GM18873 (cell line): ENCODE results near the gene CBL.
"Not testable (repeated sequence)": the region's sequence is repeated elsewhere in the genome, so short reads cannot be mapped to it uniquely, and the experiment has no call there.

Experiments
- ATAC-seq: cut with Tn5 transposase; IDR thresholded peaks from one replicate; pipeline ENCODE4 v1.9.1; 2021; ENCODE audit warnings: mild to moderate bottlenecking, moderate library complexity, moderate number of reproducible peaks; ENCODE audit not compliant: unreplicated experiment, low FRiP score

Gene CBL

DNA sequence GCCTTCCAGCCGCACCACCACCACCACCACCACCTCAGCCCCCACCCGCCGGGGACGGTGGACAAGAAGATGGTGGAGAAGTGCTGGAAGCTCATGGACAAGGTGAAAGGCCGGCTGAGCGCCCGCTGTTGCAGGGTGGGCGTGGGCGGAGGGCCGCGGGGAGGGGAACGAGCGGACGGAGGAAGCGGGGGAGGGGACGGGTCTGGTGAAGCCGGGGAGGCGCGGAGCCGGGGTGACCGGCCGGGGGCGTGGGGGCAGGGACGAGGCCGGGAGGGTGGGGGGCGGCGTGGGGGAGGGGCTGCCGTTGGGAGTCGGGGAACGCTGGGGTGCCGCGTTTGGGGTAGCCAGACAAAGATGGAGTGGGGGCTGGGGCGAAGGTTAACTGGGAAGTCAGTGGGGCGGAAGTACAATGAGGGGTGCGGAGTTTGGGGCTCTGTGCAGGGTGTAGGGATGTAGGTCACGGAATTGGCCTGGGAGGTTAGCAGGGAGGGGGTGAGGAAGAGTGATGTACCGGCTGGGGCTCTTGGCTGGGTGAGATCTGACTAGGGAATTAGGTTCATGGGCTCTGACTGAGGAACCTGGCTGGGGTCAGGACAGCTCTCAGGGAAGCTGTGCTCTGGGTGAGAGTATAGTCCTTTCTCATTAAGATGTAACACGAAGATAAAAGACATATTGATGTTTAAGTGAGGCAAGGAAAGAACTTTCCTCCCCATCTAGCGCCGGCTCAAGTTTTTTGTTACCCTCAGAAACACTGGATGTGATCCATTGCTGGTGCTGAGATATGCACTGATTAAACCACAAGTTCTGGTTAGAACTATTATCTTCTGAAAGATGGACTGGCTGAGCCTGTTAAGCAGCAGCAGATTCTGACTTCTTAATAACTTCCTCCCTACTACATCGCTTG lies 624 bp downstream of the CBL start:
- ATAC-seq: no peak

DNA sequence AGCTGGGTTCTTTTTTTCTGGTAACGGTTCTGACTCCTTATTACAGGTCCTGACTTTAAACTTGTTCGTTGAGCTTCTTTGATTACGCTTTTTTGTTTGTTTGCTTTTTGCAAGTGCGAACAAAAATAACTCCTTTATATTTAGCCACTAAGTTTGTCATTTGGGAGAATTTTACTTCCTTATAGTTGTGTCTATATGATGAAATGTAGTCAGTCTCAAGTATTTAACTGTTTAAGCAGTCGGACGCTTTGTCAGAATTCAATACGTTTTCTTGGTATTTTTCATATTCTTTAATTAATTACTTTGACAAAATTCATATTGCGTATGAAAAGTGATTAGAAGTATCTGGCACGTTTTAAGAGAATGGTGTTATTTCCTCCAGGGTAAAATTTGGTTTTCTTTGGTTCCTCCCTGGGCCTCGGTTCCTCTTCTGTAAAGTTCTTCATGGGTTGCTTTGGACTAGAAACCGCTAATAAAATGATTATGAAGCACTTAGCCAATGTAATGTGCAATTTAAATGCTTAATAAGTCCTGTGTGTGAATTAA lies 1.3 kb downstream of the CBL start:
- no peak for ATAC-seq

- ATAC-seq: no peak
These were observed 3.0 kb downstream of the CBL start for GRCh38 chr11:119209186-119209585.

GRCh38 chr11:119210050-119210449 lies 3.9 kb downstream of the CBL start:
- ATAC-seq: no peak

DNA sequence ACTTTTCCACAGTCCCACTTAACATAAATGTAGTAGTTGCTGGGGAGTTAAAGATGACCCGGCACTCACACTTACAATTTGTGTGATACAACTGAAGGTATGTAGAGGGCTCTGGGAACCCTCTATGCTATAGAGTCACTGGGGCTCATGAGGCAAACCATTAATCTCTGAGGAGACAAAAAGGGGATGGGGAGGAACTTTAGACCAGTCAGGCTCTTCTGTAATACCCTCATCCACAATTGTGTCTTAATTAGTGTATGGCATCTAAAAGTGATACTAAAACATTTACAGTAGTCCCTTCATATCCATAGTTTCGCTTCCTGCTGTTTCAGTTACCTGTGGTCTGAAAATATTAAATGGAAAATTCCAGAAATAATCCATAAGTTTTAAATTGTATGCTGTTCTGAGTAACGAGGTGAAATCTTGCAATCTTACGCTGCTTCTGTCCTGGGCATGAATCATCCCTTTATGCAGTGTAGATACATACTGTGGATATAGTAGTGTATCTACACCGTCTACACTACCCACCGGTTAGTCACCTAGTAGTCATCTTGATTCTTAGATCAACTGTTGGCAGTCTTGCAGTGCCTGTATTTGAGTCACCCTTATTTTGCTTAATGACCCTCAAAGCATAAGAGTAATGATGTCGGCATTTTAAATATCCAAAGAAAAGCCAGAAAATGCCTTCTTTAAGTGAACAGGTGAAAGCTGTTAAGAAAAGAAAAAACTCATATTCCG lies 12.2 kb downstream of the CBL start:
- ATAC-seq: no peak

- ATAC-seq: no peak
These were observed 16.2 kb downstream of the CBL start for GRCh38 chr11:119222308-119222707.

GRCh38 chr11:119222891-119223290 lies 16.8 kb downstream of the CBL start:
- ATAC-seq: no peak

GRCh38 chr11:119223856-119224255 lies 17.7 kb downstream of the CBL start:
- ATAC-seq: no peak

DNA sequence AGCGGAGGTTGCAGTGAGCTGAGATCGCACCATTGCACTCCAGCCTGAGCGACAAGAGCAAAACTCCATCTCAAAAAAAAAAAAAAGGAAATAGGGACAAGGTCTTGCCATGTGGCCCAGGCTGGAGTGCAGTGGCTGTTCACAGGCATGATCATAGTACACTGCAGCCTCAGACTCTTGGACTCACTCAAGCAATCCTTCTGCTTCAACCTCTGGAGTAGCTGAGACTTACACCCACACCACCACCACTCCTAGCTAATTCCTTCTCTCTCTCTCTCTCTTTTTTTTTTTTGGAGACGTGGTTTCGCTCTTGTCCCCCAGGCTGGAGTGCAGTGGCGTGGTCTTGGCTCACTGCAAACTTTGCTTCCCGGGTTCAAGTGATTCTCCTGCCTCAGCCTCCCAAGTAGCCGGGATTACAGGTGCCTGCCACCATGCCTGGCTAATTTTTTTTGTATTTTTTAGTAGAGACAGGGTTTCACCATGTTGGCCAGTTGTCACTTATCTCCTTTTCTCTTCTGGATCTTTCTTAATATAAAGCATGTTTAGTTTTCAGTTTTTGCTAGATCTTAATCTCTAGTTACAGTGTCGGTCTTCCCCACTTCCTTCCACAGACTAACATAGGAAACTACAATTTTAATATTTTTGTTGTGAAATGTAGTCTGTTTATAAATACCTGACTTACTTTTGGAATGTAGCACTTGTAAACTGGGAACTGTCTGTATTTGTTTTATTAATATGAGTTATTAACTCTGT lies 22.6 kb downstream of the CBL start:
- not testable (repeated sequence) for ATAC-seq

- no peak for ATAC-seq
These were observed 23.1 kb downstream of the CBL start for GRCh38 chr11:119229288-119229672.

DNA sequence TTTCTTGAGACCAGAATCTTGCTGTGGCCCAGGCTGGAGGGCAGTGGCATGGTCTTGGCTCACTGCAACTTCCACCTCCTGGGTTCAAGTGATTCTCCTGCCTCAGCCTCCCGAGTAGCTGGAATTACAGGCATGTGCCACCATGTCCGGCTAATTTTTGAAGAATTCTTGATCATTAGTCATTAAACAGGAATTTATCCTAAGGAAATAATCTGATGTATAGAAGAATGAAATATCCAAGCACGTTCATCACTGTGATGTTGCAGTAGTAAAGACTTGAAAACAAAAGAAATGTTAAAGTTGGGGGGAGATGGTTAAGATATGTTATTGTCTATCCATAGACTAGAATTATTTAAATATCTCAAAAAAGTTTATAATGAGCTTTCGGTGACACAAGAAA lies 23.6 kb downstream of the CBL start:
- ATAC-seq: no peak

- ATAC-seq: no peak
These were observed 30.4 kb downstream of the CBL start for GRCh38 chr11:119236490-119236889.

DNA sequence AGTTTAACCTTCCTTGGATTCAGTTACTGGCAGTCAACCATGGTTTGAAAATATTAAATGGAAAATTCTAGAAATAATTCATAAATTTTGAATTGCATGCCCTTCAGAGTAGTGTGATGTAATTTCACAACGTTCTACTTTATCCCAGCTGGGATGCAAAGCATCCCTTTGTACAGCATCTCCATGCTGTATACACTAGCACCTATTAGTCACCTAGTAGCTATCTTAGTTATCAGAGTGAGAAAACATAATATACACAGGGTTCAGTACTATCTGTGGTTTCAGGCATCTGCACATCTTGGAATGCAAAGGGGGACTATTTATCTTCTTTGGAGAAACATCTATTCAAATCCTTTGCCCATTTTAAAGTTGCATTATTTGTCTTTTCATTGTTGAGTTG lies 30.8 kb downstream of the CBL start:
- ATAC-seq: no peak

- ATAC-seq: no peak
These were observed 31.4 kb downstream of the CBL start for GRCh38 chr11:119237515-119237914.

GRCh38 chr11:119248750-119249670 lies 42.9 kb downstream of the CBL start:
- no peak for ATAC-seq

- no peak for ATAC-seq
These were observed 43.5 kb downstream of the CBL start for GRCh38 chr11:119249671-119250010.

DNA sequence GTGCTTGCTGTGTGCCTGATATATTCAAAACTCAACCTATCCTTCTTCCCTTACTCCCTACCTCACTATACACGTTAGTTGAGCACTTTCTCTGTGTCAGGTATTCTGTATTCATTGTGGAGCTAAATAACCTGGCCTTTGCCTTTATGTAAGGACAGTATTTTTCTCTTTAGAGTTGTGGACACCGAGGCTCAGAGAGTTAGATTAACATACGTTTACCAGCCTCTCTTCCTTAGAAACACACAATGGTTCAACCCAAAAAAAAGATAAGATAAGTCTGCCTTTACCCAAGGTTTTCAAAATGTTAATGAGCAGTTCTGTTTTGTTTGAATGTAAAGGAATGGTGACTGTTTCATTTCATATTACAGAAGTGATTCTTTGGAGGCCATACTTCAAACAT lies 45.0 kb downstream of the CBL start:
- no peak for ATAC-seq

- ATAC-seq: no peak
These were observed 48.1 kb downstream of the CBL start for GRCh38 chr11:119254239-119254638.

DNA sequence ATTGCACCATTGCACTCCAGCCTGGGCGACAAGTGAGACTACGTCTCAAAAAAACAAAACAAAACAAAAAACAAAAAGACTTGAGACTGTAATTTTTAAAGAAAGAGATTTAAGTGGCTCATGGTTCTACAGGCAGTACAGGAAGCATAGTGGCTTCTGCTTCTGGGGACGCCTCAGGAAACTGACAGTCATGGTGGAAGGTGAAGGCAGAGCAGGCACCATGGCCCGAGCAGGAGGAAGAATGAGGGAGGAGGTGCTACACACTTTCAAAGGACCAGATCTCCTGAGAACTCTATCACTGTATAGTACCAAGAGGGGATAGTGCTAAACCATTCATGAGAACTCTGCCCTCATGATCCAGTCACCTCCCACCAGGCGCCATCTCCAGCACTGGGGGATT lies 52.0 kb downstream of the CBL start:
- no peak for ATAC-seq

DNA sequence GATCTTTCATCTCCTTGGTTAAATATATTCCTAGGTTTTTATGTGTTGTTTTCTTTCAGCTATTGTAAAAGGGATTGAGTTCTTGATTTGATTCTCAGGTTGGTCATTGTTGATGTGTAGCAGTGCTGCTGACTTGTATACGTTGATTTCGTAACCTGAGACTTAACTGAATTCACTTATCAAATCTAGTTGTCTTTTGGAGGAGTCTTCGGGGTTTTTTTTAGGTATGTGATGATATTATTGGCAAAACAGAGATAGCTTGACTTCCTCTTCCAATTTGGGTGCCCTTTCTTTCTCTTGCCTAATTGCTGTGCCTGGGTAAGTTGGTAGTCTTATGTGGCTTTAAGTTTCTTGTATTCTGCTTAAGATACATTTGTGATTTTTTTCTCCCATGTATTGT lies 52.8 kb downstream of the CBL start:
- ATAC-seq: no peak
